Inflammatory macrophage treated with lipopolysaccharide for 4 hours (primary cell): ENCODE results near the gene DPF3.

Experiments used
- DNase-seq: peaks from one replicate; pipeline ENCODE4 v3.0.0-alpha.2; 2020

The DPF3 gene

GRCh38 chr14:72739446-72740405 lies 154.2 kb downstream of the DPF3 start:
- no peak for DNase-seq

GRCh38 chr14:72738161-72738611 lies 155.7 kb downstream of the DPF3 start:
- DNase-seq: no peak

GRCh38 chr14:72737560-72737943 lies 156.3 kb downstream of the DPF3 start:
- no peak for DNase-seq

- no peak for DNase-seq
Measured at GRCh38 chr14:72736786-72737559, 156.9 kb downstream of the DPF3 start.

- no peak for DNase-seq
Measured at GRCh38 chr14:72736308-72736707, 157.6 kb downstream of the DPF3 start.

GRCh38 chr14:72732022-72732780 lies 161.7 kb downstream of the DPF3 start:
- DNase-seq: no peak

- DNase-seq: no peak
Measured at GRCh38 chr14:72731252-72732020, 162.5 kb downstream of the DPF3 start.

- no peak for DNase-seq
Measured at GRCh38 chr14:72730468-72730867, 163.4 kb downstream of the DPF3 start.

- DNase-seq: no peak
Measured at GRCh38 chr14:72726444-72726843, 167.5 kb downstream of the DPF3 start.

GRCh38 chr14:72723858-72724530 lies 169.9 kb downstream of the DPF3 start:
- no peak for DNase-seq

GRCh38 chr14:72722201-72722785 lies 171.6 kb downstream of the DPF3 start:
- DNase-seq: no peak

GRCh38 chr14:72721083-72721482 lies 172.8 kb downstream of the DPF3 start:
- DNase-seq: no peak

- no peak for DNase-seq
Measured at GRCh38 chr14:72717220-72717619, 176.7 kb downstream of the DPF3 start.

- DNase-seq: no peak
Measured at GRCh38 chr14:72716476-72716875, 177.4 kb downstream of the DPF3 start.

GRCh38 chr14:72715850-72716228 lies 178.1 kb downstream of the DPF3 start:
- DNase-seq: no peak

- no peak for DNase-seq
Measured at GRCh38 chr14:72715215-72715849, 178.6 kb downstream of the DPF3 start.

GRCh38 chr14:72714871-72715214 lies 179.1 kb downstream of the DPF3 start:
- DNase-seq: no peak

GRCh38 chr14:72714094-72714493 lies 179.8 kb downstream of the DPF3 start:
- DNase-seq: no peak

- DNase-seq: no peak
Measured at GRCh38 chr14:72711936-72712335, 182.0 kb downstream of the DPF3 start.

- no peak for DNase-seq
Measured at GRCh38 chr14:72709916-72710611, 183.8 kb downstream of the DPF3 start.
